Measurements from ENCODE around the gene SNAPC2. TPM values are rescaled to one million over a fixed set of nuclear protein-coding genes. Genes with fewer than 3 reads are reported as not detected.

The SNAPC2 gene
- total RNA-seq, 6 experiments from 2014 or later = 22.3 to 27.1 (median 25.2) TPM

DNA sequence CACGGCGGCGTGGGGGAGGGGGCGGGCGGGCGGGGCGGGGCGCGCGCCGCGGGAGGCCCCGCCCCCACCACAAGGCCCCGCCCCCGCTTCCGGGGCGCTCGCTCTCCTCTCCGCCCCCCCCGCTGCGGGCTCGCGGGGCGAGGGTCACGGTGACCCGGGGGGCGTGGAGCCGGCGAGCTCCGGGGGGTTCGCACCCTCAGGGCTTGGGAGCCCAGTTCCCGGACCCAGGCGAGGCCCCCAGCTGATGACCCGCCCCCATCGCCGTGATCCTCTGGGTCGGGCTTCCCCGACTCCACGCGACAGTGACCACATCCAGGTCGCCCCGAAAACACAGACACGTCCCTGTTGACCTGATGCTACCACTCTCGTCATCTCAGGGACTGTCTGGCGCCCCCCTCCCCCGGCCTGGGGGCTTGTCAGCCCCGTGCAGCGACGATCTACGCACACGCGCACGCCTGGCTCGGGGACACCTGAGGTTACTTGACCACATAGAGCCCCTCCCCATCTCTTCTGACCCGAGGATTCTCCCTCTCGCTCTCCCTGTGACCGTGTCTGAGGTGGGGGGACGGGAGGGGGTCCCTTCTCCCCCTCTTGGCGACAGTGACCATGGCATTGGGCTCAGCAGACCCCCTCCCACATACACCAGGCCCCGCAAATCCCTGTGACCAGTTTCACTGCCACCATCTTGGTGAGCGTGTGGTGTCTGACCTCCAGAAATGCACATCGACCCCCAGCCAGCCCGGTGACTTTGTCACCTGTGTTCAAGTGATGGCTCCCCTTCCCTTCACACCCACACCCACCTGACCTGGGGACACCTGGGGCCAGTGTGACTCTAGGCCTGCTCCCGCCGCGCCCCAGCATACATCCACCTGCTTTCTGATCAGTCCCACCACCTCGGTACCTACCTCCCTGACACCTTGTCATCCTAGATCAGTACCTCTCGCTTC lies 15.8 kb upstream of the SNAPC2 start:
- H3K4me1 Mint-ChIP-seq (ENCODE audit: low read depth) = peaks cover 21% of the 10 kb centered on the region
- H3K27me3 Mint-ChIP-seq (ENCODE audit: insufficient read depth) = peaks cover 5% of the 10 kb centered on the region
- TF ChIP-seq, protein P1, sequence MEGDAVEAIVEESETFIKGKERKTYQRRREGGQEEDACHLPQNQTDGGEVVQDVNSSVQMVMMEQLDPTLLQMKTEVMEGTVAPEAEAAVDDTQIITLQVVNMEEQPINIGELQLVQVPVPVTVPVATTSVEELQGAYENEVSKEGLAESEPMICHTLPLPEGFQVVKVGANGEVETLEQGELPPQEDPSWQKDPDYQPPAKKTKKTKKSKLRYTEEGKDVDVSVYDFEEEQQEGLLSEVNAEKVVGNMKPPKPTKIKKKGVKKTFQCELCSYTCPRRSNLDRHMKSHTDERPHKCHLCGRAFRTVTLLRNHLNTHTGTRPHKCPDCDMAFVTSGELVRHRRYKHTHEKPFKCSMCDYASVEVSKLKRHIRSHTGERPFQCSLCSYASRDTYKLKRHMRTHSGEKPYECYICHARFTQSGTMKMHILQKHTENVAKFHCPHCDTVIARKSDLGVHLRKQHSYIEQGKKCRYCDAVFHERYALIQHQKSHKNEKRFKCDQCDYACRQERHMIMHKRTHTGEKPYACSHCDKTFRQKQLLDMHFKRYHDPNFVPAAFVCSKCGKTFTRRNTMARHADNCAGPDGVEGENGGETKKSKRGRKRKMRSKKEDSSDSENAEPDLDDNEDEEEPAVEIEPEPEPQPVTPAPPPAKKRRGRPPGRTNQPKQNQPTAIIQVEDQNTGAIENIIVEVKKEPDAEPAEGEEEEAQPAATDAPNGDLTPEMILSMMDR (IDR thresholded peaks at IDR 0.05) = no peak
- H3K4me3 Mint-ChIP-seq = peak overlapping the region; percentile 93
- no peaks in the 10 kb centered on the region for H3K9me3 Mint-ChIP-seq
- H3K27ac Mint-ChIP-seq = peak overlapping the region; percentile 91
- H3K36me3 Mint-ChIP-seq (ENCODE audit: low read depth) = peaks cover 7% of the 10 kb centered on the region
- DNase-seq = no peak

DNA sequence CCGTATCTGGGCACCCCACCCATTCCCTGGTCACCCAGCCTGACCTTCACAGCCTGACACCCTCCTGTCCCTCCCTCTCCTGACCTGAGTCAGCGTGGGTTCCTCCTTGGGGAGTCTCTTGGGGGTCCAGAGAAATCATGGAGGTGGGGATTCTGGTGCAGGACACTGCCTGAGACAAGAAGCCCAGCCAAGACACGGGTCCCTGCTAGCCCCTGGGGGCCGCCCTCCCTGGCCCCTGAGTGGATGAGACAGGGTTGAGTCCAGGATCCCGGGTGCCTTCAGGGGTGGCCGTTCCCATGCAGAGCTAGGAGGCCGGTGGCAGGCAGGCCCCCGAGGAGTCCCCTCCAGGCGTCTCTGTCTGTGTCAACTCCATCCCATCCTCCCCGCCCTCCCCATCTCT lies 14.9 kb upstream of the SNAPC2 start:
- H3K27ac Mint-ChIP-seq = peak overlapping the region; percentile 91
- H3K4me1 Mint-ChIP-seq (ENCODE audit: low read depth) = peaks cover 21% of the 10 kb centered on the region
- H3K9me3 Mint-ChIP-seq = no peaks in the 10 kb centered on the region
- no peak for DNase-seq
- TF ChIP-seq, protein P1 (IDR thresholded peaks at IDR 0.05) = no peak
- peaks cover 7% of the 10 kb centered on the region for H3K36me3 Mint-ChIP-seq (ENCODE audit: low read depth)
- peak overlapping the region; percentile 91 for H3K4me3 Mint-ChIP-seq
- peaks cover 5% of the 10 kb centered on the region for H3K27me3 Mint-ChIP-seq (ENCODE audit: insufficient read depth)

DNA sequence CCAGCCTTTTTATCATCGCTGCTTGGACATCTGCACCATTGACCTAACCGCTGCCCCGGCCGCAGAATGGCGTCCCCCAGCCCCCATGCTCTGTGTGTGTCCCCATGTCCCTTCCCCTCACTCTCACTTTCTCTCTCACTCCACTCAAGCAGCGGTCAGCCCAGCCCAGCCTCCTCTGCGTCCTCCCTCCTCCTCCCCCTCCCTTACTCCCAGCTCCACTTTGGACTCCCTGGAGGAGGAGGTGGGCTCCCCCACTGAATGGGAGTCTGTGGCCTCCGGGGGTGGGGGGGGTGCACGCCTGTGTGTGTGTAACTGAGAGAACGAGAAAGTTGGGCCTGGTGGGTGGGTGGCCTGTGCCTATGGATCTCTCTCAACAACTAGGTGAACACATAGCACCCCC lies 14.3 kb upstream of the SNAPC2 start:
- DNase-seq = no peak
- H3K27me3 Mint-ChIP-seq (ENCODE audit: insufficient read depth) = peaks cover 5% of the 10 kb centered on the region
- no peaks in the 10 kb centered on the region for H3K9me3 Mint-ChIP-seq
- peaks cover 7% of the 10 kb centered on the region for H3K36me3 Mint-ChIP-seq (ENCODE audit: low read depth)
- H3K4me1 Mint-ChIP-seq (ENCODE audit: low read depth) = peaks cover 21% of the 10 kb centered on the region
- H3K4me3 Mint-ChIP-seq = peak overlapping the region; percentile 69
- TF ChIP-seq, protein P1 (IDR thresholded peaks at IDR 0.05) = no peak
- H3K27ac Mint-ChIP-seq = peak overlapping the region; percentile 51; the same call in 1 of the 2 replicates

DNA sequence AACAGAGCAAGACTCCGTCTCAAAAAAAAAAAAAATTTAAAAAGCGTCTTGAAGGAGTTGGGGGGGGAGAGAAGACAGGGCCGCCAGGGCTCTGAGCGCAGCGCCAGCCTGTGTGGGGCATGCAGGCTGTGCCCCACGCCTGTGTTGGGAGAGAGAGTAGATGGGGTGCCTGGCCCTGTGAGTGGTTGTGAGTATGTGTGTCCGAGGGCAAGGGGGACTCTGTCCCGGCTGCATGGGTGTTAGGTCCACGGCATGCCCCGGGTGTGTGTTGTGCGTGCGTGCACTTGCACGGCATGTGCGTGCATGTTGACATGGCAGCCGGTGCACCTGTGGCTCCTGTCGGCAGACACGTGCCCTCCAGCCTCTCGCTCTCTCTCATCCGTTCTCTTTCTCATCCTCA lies 13.0 kb upstream of the SNAPC2 start:
- Mint-ChIP-seq H3K36me3 (ENCODE audit: low read depth) (peaks cover 7% of the 10 kb centered on the region), H3K4me3 (no peak overlapping the region), H3K4me1 (ENCODE audit: low read depth) (peaks cover 21% of the 10 kb centered on the region), H3K27ac (no peak overlapping the region), H3K27me3 (ENCODE audit: insufficient read depth) (peaks cover 8% of the 10 kb centered on the region), H3K9me3 (no peaks in the 10 kb centered on the region)
- DNase-seq = no peak
- TF ChIP-seq, protein P1 (IDR thresholded peaks at IDR 0.05) = no peak

DNA sequence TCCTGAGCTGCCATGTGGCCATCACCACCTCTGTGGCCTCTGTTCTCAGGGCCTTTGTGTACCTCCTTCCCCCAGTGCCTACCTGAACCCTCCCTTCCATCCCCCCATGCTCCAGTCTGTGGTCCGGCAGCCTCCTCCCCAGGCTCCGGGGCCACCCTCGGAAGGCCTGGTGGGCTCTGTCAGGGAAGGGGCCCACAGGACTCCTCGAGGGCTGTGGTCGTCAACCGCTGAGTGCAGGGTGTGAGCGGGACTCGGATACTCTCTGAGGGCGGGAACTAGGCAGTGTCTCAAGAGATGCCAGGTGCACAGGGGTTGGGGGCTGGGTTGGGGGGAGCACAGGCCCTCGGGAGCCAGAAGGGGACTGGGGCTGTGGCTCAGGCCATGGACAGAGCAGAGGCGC lies 12.6 kb upstream of the SNAPC2 start:
- no peak overlapping the region for H3K4me3 Mint-ChIP-seq
- peaks cover 18% of the 10 kb centered on the region for H3K4me1 Mint-ChIP-seq (ENCODE audit: low read depth)
- no peaks in the 10 kb centered on the region for H3K9me3 Mint-ChIP-seq

More for the DNA sequence above, 12.6 kb upstream of the SNAPC2 start:
- DNase-seq = no peak
- TF ChIP-seq, protein P1 (IDR thresholded peaks at IDR 0.05) = no peak
- H3K27ac Mint-ChIP-seq = no peak overlapping the region
- peaks cover 7% of the 10 kb centered on the region for H3K36me3 Mint-ChIP-seq (ENCODE audit: low read depth)
- H3K27me3 Mint-ChIP-seq (ENCODE audit: insufficient read depth) = peaks cover 8% of the 10 kb centered on the region
